Measurements from ENCODE around the gene CRIP2. TPM values are rescaled to one million over a fixed set of nuclear protein-coding genes. Genes with fewer than 3 reads are reported as not detected.

The CRIP2 gene
- total RNA-seq, 2 donors from 2014 or later, result 51.6 to 58.8 TPM

DNA sequence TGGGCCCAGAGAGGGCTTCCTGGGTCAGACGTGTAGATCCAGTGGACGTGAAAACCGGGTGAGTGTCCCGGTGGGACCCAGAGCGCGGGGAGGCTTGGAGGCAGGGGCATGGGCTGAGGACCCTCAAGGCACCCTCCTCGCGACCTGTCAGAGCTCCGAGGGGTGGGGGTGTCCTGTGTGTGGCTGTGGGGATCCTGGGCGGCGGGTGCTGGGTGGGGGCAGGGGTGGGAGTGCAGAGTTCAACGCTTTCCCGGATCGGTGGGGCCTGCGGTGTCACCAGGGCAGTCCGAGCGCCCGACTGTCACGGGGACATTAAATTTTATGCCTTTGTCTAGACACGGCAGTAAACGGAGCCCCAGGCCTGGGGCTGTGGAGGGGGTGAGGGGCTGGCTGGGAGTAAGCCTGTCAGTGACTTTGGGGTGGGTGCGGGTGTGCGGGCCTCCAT is 52.8 kb downstream of the CRIP2 start:
- no peaks in the 10 kb centered on the region for H3K36me3 Mint-ChIP-seq (ENCODE audit: low read depth)
- DNase-seq (no peak), ATAC-seq (no peak)
- H3K4me3 Mint-ChIP-seq, result peak overlapping the region; percentile 93
- H3K4me1 Mint-ChIP-seq, result peaks cover 22% of the 10 kb centered on the region
- H3K27me3 Mint-ChIP-seq, result peaks cover 6% of the 10 kb centered on the region
- H3K9me3 ChIP-seq (ENCODE audit: control insufficient read depth, low read length, poor library complexity, severe bottlenecking), result no peaks in the 10 kb centered on the region
- H3K27ac Mint-ChIP-seq, result peak overlapping the region; percentile 14

DNA sequence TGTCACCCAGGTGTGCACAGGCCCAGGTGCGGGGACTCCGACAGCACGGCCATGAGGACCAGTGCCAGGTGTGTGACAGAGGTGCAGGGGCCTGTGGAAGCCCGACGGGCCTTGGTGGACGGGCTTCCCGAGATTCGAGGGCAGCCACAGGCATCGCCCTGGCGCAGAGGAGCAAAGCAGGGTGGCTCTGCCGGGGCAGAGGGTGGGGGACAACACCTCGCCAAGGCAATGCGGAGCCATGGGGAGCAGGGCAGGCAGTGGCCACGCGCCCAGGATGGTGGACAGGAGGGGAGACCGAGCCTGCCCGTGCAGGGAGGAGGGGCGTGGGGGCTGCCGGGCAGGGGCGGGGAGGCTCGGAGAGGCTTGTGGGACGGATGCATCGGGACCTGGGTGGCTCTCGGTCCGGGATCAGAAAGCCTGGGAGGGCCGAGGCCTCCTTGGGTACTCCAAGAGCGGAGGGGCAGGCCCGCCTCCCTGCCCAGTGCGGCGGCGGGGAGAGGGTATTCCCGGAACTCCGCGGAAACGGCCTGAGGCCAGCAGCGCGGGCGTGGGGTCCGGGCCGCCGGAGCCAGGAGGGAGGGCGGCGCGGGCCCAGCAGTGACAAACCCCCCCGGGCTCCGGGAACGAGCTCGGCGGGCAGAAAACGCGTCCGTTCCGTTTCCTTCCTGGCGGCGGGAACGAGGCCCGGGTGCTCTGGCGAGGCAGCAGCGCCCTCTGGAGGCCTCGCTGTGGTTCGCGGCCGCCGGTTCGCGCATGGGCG is 53.4 kb downstream of the CRIP2 start:
- Mint-ChIP-seq H3K4me1 (peaks cover 23% of the 10 kb centered on the region), H3K27me3 (peaks cover 6% of the 10 kb centered on the region), H3K36me3 (ENCODE audit: low read depth) (no peaks in the 10 kb centered on the region), H3K27ac (peak overlapping the region; percentile 14), H3K4me3 (peak overlapping the region; percentile 93)
- H3K9me3 ChIP-seq (ENCODE audit: control insufficient read depth, low read length, poor library complexity, severe bottlenecking), result no peaks in the 10 kb centered on the region
- DNase-seq (peak; percentile 73 to 81 (median 73)), ATAC-seq (peak; percentile 77)

DNA sequence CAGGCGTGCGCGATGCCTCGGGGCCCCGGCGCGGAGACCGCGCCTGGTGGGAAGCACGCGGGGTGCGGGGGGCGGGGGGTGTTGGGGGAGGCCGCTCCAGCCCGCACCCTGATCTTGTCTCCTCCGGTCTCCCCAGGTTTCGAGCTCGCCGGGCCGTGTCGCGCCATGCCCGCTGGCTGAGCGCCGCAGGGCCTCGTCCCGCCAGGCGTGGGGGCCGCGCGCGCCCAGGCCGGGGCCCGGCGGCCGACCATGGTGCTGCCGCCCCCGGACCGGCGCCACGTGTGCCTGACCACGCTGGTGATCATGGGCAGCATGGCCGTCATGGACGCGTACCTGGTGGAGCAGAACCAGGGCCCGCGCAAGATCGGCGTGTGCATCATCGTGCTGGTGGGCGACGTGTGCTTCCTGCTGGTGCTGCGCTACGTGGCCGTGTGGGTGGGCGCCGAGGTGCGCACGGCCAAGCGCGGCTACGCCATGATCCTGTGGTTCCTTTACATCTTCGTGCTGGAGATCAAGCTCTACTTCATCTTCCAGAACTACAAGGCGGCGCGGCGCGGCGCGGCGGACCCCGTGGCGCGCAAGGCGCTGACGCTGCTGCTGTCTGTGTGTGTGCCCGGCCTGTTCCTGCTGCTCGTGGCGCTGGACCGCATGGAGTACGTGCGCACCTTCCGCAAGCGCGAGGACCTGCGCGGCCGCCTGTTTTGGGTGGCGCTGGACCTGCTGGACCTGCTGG is 54.1 kb downstream of the CRIP2 start:
- Mint-ChIP-seq H3K36me3 (ENCODE audit: low read depth) (no peaks in the 10 kb centered on the region), H3K4me3 (peak overlapping the region; percentile 93), H3K4me1 (peaks cover 23% of the 10 kb centered on the region), H3K27ac (no peak overlapping the region), H3K27me3 (peaks cover 8% of the 10 kb centered on the region)
- H3K9me3 ChIP-seq (ENCODE audit: control insufficient read depth, low read length, poor library complexity, severe bottlenecking), result no peaks in the 10 kb centered on the region
- DNase-seq (no peak), ATAC-seq (peak; percentile 16)

DNA sequence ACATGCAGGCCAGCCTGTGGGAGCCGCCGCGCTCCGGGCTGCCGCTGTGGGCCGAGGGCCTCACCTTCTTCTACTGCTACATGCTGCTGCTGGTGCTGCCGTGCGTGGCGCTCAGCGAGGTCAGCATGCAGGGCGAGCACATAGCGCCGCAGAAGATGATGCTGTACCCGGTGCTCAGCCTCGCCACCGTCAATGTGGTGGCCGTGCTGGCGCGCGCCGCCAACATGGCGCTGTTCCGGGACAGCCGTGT is 54.6 kb downstream of the CRIP2 start:
- H3K4me3 Mint-ChIP-seq, result peak overlapping the region; percentile 87
- H3K27me3 Mint-ChIP-seq, result peaks cover 12% of the 10 kb centered on the region
- no peak for DNase-seq
- no peaks in the 10 kb centered on the region for H3K9me3 ChIP-seq (ENCODE audit: control insufficient read depth, low read length, poor library complexity, severe bottlenecking)
- no peaks in the 10 kb centered on the region for H3K36me3 Mint-ChIP-seq (ENCODE audit: low read depth)
- no peak overlapping the region for H3K27ac Mint-ChIP-seq
- H3K4me1 Mint-ChIP-seq, result peaks cover 23% of the 10 kb centered on the region
- no peak for ATAC-seq

Other genes with a start within 250 kb of the CRIP2 start
- 10 to 100 TPM; 34.9 to 36.2 TPM for gene BTBD6, start 226.3 kb upstream of the CRIP2 start, total RNA-seq
- gene BRF1, start 173.8 kb upstream of the CRIP2 start, total RNA-seq, result 10 to 100 TPM; 60.1 to 62.6 TPM
- gene PACS2, start 160.1 kb upstream of the CRIP2 start, total RNA-seq, result 10 to 100 TPM; 56.0 to 64.9 TPM
- gene TEX22, start 76.3 kb upstream of the CRIP2 start, total RNA-seq, result 1 to 10 TPM in 1 of 2 donors, under 1 TPM in 1; 0.60 to 1.7 TPM
- 10 to 100 TPM; 99.0 to 99.7 TPM for gene MTA1, start 55.0 kb upstream of the CRIP2 start, total RNA-seq
- gene CRIP1, start 12.1 kb downstream of the CRIP2 start, total RNA-seq, result 100 to 1,000 TPM; 451 to 842 TPM
- 100 to 1,000 TPM; 141 to 361 TPM for gene TEDC1, start 16.4 kb downstream of the CRIP2 start, total RNA-seq
- 1 to 10 TPM in 1 of 2 donors, under 1 TPM in 1; 0.85 to 2.6 TPM for gene TMEM121, start 51.8 kb downstream of the CRIP2 start, total RNA-seq